ENCODE data around the gene BCL2L14. TPM values are rescaled to one million over a fixed set of nuclear protein-coding genes. Genes with fewer than 3 reads are reported as not detected.

The BCL2L14 gene
- total RNA-seq, 1 experiment from 2014 or later, result not detected

GRCh38 chr12:12128670-12129069 is 57.9 kb downstream of the BCL2L14 start:
- Histone ChIP-seq H3K27ac (ENCODE audit: low read length) (no peak overlapping the region), H3K4me3 (ENCODE audit: low read length) (no peak overlapping the region), H3K79me2 (ENCODE audit: low read length) (no peaks in the 10 kb centered on the region), H3F3A (ENCODE audit: low read length, unreplicated experiment) (no peaks in the 10 kb centered on the region), H2AFZ (ENCODE audit: low read length) (no peak overlapping the region), H3K9ac (ENCODE audit: low read length) (no peak overlapping the region), H3K9me3 (ENCODE audit: low read length) (no peaks in the 10 kb centered on the region), H3K4me1 (ENCODE audit: insufficient read depth, low read length) (peaks cover 3% of the 10 kb centered on the region; the same call in 1 of the 2 replicates), H3K27me3 (ENCODE audit: low read length) (no peaks in the 10 kb centered on the region), H3K9me2 (replicated peaks; ENCODE audit: low read length) (no peaks in the 10 kb centered on the region), H3K4me2 (ENCODE audit: low read length) (no peak overlapping the region), H3K36me3 (ENCODE audit: low read depth, low read length) (peaks cover 16% of the 10 kb centered on the region; the same call in 1 of the 2 replicates), H4K20me1 (ENCODE audit: low read length) (no peaks in the 10 kb centered on the region)
- ChIA-PET POLR2A (ENCODE audit: unreplicated experiment) (no interaction called here), CTCF (no interaction called here)
- no peak for TF ChIP-seq EZH2phosphoT487 (IDR thresholded peaks at IDR 0.05; ENCODE audit: borderline replicate concordance, low read length)
- TF ChIP-seq, protein P1, sequence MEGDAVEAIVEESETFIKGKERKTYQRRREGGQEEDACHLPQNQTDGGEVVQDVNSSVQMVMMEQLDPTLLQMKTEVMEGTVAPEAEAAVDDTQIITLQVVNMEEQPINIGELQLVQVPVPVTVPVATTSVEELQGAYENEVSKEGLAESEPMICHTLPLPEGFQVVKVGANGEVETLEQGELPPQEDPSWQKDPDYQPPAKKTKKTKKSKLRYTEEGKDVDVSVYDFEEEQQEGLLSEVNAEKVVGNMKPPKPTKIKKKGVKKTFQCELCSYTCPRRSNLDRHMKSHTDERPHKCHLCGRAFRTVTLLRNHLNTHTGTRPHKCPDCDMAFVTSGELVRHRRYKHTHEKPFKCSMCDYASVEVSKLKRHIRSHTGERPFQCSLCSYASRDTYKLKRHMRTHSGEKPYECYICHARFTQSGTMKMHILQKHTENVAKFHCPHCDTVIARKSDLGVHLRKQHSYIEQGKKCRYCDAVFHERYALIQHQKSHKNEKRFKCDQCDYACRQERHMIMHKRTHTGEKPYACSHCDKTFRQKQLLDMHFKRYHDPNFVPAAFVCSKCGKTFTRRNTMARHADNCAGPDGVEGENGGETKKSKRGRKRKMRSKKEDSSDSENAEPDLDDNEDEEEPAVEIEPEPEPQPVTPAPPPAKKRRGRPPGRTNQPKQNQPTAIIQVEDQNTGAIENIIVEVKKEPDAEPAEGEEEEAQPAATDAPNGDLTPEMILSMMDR (conservative IDR thresholded peaks at IDR 0.05; ENCODE audit: low read depth, low read length), result no peak
- TF ChIP-seq EZH2 (IDR thresholded peaks at IDR 0.05; ENCODE audit: low read length, unreplicated experiment), result no peak
- ATAC-seq, result no peak
- no TSS peak for BruUV-seq (replicated peaks)
- intact Hi-C loops (cut with micrococcal nuclease), result no loop called here
- no peak for DNase-seq

GRCh38 chr12:12133259-12133658 is 62.5 kb downstream of the BCL2L14 start:
- Histone ChIP-seq H3K4me1 (ENCODE audit: insufficient read depth, low read length) (no peaks in the 10 kb centered on the region), H3K4me3 (ENCODE audit: low read length) (no peak overlapping the region), H3K27ac (ENCODE audit: low read length) (no peak overlapping the region), H3K4me2 (ENCODE audit: low read length) (no peak overlapping the region), H3K27me3 (ENCODE audit: low read length) (no peaks in the 10 kb centered on the region), H3K9me2 (replicated peaks; ENCODE audit: low read length) (no peaks in the 10 kb centered on the region), H3F3A (ENCODE audit: low read length, unreplicated experiment) (no peaks in the 10 kb centered on the region), H3K9me3 (ENCODE audit: low read length) (no peaks in the 10 kb centered on the region), H4K20me1 (ENCODE audit: low read length) (no peaks in the 10 kb centered on the region), H3K36me3 (ENCODE audit: low read depth, low read length) (no peaks in the 10 kb centered on the region; the same call in 1 of the 2 replicates), H2AFZ (ENCODE audit: low read length) (no peak overlapping the region), H3K79me2 (ENCODE audit: low read length) (no peaks in the 10 kb centered on the region), H3K9ac (ENCODE audit: low read length) (no peak overlapping the region)
- DNase-seq (no peak), ATAC-seq (no peak)
- ChIA-PET POLR2A (ENCODE audit: unreplicated experiment) (interaction anchor here (0.6 kb wide), 1 partner anchor 122 kb away, joined by 3 read pairs; no protein-coding TSS in a partner anchor), CTCF (no interaction called here)
- intact Hi-C loops (cut with micrococcal nuclease), result no loop called here
- TF ChIP-seq EZH2 (IDR thresholded peaks at IDR 0.05; ENCODE audit: low read length, unreplicated experiment) (no peak), EZH2phosphoT487 (IDR thresholded peaks at IDR 0.05; ENCODE audit: borderline replicate concordance, low read length) (no peak)
- TF ChIP-seq, protein P1 (conservative IDR thresholded peaks at IDR 0.05; ENCODE audit: low read depth, low read length), result no peak
- no TSS peak for BruUV-seq (replicated peaks)

GRCh38 chr12:12133785-12134184 is 63.0 kb downstream of the BCL2L14 start:
- Histone ChIP-seq H3K9me2 (replicated peaks; ENCODE audit: low read length) (no peaks in the 10 kb centered on the region), H3K27me3 (ENCODE audit: low read length) (no peaks in the 10 kb centered on the region), H3K79me2 (ENCODE audit: low read length) (no peaks in the 10 kb centered on the region), H3K9me3 (ENCODE audit: low read length) (no peaks in the 10 kb centered on the region), H3K4me2 (ENCODE audit: low read length) (no peak overlapping the region), H3K4me1 (ENCODE audit: insufficient read depth, low read length) (no peaks in the 10 kb centered on the region), H3K4me3 (ENCODE audit: low read length) (no peak overlapping the region), H3K27ac (ENCODE audit: low read length) (no peak overlapping the region), H2AFZ (ENCODE audit: low read length) (no peak overlapping the region), H3K9ac (ENCODE audit: low read length) (no peak overlapping the region), H3K36me3 (ENCODE audit: low read depth, low read length) (no peaks in the 10 kb centered on the region; the same call in 1 of the 2 replicates), H4K20me1 (ENCODE audit: low read length) (no peaks in the 10 kb centered on the region), H3F3A (ENCODE audit: low read length, unreplicated experiment) (no peaks in the 10 kb centered on the region)
- no TSS peak for BruUV-seq (replicated peaks)
- ChIA-PET CTCF (no interaction called here), POLR2A (ENCODE audit: unreplicated experiment) (interaction anchor here (0.6 kb wide), 1 partner anchor 123 kb away, joined by 3 read pairs; no protein-coding TSS in a partner anchor)
- no peak for TF ChIP-seq EZH2phosphoT487 (IDR thresholded peaks at IDR 0.05; ENCODE audit: borderline replicate concordance, low read length)
- TF ChIP-seq EZH2 (IDR thresholded peaks at IDR 0.05; ENCODE audit: low read length, unreplicated experiment), result no peak
- TF ChIP-seq, protein P1 (conservative IDR thresholded peaks at IDR 0.05; ENCODE audit: low read depth, low read length), result no peak
- DNase-seq (no peak), ATAC-seq (no peak)
- intact Hi-C loops (cut with micrococcal nuclease), result no loop called here
